Endodermal cell (in vitro differentiated cells): ENCODE results near the gene CYTH2. TPM values are rescaled to one million over a fixed set of nuclear protein-coding genes. Genes with fewer than 3 reads are reported as not detected.
"Not testable (repeated sequence)": the region's sequence is repeated elsewhere in the genome, so short reads cannot be mapped to it uniquely, and the experiment has no call there.

Experiments used
- DNase-seq: peaks from one replicate; pipeline ENCODE4 v3.0.0-alpha.2; 2017
- H3K27ac ChIP-seq: 2 replicates; pipeline ENCODE4 v1.5.1; 2013; ENCODE audit warnings: mild to moderate bottlenecking, low read depth, low read length, moderate library complexity
- H3K27me3 ChIP-seq: 2 replicates; pipeline ENCODE4 v1.6.1; 2013; ENCODE audit warnings: mild to moderate bottlenecking, low read length, moderate library complexity; ENCODE audit not compliant: insufficient read depth, control insufficient read depth, poor library complexity, severe bottlenecking
- H3K36me3 ChIP-seq: 2 replicates; pipeline ENCODE4 v1.7.0; 2013; ENCODE audit warnings: mild to moderate bottlenecking, low read length, moderate library complexity; ENCODE audit not compliant: control insufficient read depth, insufficient read depth
- H3K4me1 ChIP-seq: one replicate; pipeline ENCODE4 v1.7.0; 2013; ENCODE audit warnings: low read length; ENCODE audit not compliant: control insufficient read depth, insufficient read depth
- H3K4me3 ChIP-seq: 2 replicates; pipeline ENCODE4 v1.5.1; 2013; ENCODE audit warnings: mild to moderate bottlenecking, low read length, moderate library complexity
- H3K9ac ChIP-seq: 2 replicates; pipeline ENCODE4 v1.6.1; 2013; ENCODE audit warnings: mild to moderate bottlenecking, low read length, moderate library complexity; ENCODE audit not compliant: poor library complexity, severe bottlenecking; ENCODE audit errors: extremely low read depth
- H3K9me3 ChIP-seq: 2 replicates; pipeline ENCODE4 v1.6.1; 2013; ENCODE audit warnings: mild to moderate bottlenecking, low read length, moderate library complexity; ENCODE audit not compliant: control insufficient read depth
- H3K27ac Mint-ChIP-seq: 2 replicates; pipeline ENCODE4 v1.8.0; 2020; ENCODE audit warnings: mixed read lengths
- H3K27me3 Mint-ChIP-seq: 2 replicates; pipeline ENCODE4 v1.8.0; 2021; ENCODE audit warnings: mild to moderate bottlenecking, mixed read lengths; ENCODE audit not compliant: insufficient read depth
- H3K36me3 Mint-ChIP-seq: 2 replicates; pipeline ENCODE4 v1.8.0; 2020; ENCODE audit warnings: low read depth, mixed read lengths
- H3K4me1 Mint-ChIP-seq: 2 replicates; pipeline ENCODE4 v1.8.0; 2020; ENCODE audit warnings: mixed read lengths
- H3K4me3 Mint-ChIP-seq: 2 replicates; pipeline ENCODE4 v1.8.0; 2020; ENCODE audit warnings: mild to moderate bottlenecking, moderate library complexity, mixed read lengths
- H3K9me3 Mint-ChIP-seq: 2 replicates; pipeline ENCODE4 v1.8.0; 2020; ENCODE audit warnings: mild to moderate bottlenecking, mixed read lengths
- WGBS, 2 experiments: methylation state at CpG; one replicate each; pipeline versions ENCODE4 v1.1.5 to v1.1.7; 2013; ENCODE audit warnings: missing lambda C conversion rate in 2 of 2, mixed read lengths in 1 of 2; ENCODE audit not compliant: insufficient coverage in 1 of 2, insufficient read length in 1 of 2; 5-methylcytosine and 5-hydroxymethylcytosine counted together
- total RNA-seq, 2 donors: library from RNA; stranded (reverse); fragmentation: NEBNext Ultra II Directional in 1 of 2; extraction: Animal tissue kit (Norgen Biotek cat#: 25700) in 1 of 2; gene quantifications; 2 replicates in 1 of 2; 3 replicates in 1 of 2; pipeline ENCODE4 v1.2.1, GENCODE V29; 2021
- TF ChIP-seq, protein P1 (sequence below): fragments of 200-600 bp; sonication (generic); conservative IDR thresholded peaks from 2 replicates; pipeline ENCODE4 v1.5.0; 2021; ENCODE audit warnings: antibody characterized with exemption, mild to moderate bottlenecking

The CYTH2 gene
- total RNA-seq, 2 donors from 2014 or later = 106 to 133 TPM

GRCh38 chr19:48484247-48484893 lies 15.2 kb downstream of the CYTH2 start:
- Mint-ChIP-seq H3K9me3 (no peaks in the 10 kb centered on the region), H3K4me3 (no peak overlapping the region), H3K27ac (no peak overlapping the region), H3K36me3 (peaks cover 39% of the 10 kb centered on the region), H3K27me3 (peaks cover 19% of the 10 kb centered on the region), H3K4me1 (no peaks in the 10 kb centered on the region)
- no peaks in the 10 kb centered on the region for H3K9me3 ChIP-seq
- no peak overlapping the region for H3K27ac ChIP-seq
- no peaks in the 10 kb centered on the region for H3K4me1 ChIP-seq
- 93 to 95% methylated on average over 9 to 16 of the region's 16 CpGs for WGBS, 2 experiments
- TF ChIP-seq, protein P1, sequence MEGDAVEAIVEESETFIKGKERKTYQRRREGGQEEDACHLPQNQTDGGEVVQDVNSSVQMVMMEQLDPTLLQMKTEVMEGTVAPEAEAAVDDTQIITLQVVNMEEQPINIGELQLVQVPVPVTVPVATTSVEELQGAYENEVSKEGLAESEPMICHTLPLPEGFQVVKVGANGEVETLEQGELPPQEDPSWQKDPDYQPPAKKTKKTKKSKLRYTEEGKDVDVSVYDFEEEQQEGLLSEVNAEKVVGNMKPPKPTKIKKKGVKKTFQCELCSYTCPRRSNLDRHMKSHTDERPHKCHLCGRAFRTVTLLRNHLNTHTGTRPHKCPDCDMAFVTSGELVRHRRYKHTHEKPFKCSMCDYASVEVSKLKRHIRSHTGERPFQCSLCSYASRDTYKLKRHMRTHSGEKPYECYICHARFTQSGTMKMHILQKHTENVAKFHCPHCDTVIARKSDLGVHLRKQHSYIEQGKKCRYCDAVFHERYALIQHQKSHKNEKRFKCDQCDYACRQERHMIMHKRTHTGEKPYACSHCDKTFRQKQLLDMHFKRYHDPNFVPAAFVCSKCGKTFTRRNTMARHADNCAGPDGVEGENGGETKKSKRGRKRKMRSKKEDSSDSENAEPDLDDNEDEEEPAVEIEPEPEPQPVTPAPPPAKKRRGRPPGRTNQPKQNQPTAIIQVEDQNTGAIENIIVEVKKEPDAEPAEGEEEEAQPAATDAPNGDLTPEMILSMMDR = no peak
- DNase-seq = no peak
- no peak overlapping the region for H3K9ac ChIP-seq
- no peak overlapping the region for H3K4me3 ChIP-seq
- H3K27me3 ChIP-seq = no peaks in the 10 kb centered on the region
- peaks cover 20% of the 10 kb centered on the region for H3K36me3 ChIP-seq

GRCh38 chr19:48484931-48485612 lies 15.9 kb downstream of the CYTH2 start:
- Histone ChIP-seq H3K4me1 (no peaks in the 10 kb centered on the region), H3K27me3 (peaks cover 3% of the 10 kb centered on the region), H3K9ac (no peak overlapping the region), H3K27ac (no peak overlapping the region), H3K4me3 (no peak overlapping the region), H3K36me3 (peaks cover 13% of the 10 kb centered on the region), H3K9me3 (no peaks in the 10 kb centered on the region)
- TF ChIP-seq, protein P1 = no peak
- peaks cover 32% of the 10 kb centered on the region for H3K36me3 Mint-ChIP-seq
- no peak for DNase-seq
- H3K4me3 Mint-ChIP-seq = no peak overlapping the region
- no peaks in the 10 kb centered on the region for H3K4me1 Mint-ChIP-seq
- peak overlapping the region; percentile 35 for H3K27ac Mint-ChIP-seq
- WGBS, 2 experiments = 94 to 96% methylated on average over 17 to 33 of the region's 37 CpGs
- H3K9me3 Mint-ChIP-seq = no peaks in the 10 kb centered on the region
- peaks cover 25% of the 10 kb centered on the region for H3K27me3 Mint-ChIP-seq

- H3K36me3 ChIP-seq, H3K4me3 Mint-ChIP-seq, H3K9me3 Mint-ChIP-seq, H3K4me1 Mint-ChIP-seq, H3K27ac Mint-ChIP-seq, DNase-seq, H3K27ac ChIP-seq, H3K9me3 ChIP-seq, H3K4me1 ChIP-seq, H3K4me3 ChIP-seq, H3K9ac ChIP-seq: not testable (repeated sequence)
- WGBS, 2 experiments = 93 to 100% methylated on average over 5 to 10 of the region's 10 CpGs
- H3K27me3 ChIP-seq = peaks cover 11% of the 10 kb centered on the region
- H3K27me3 Mint-ChIP-seq = peaks cover 35% of the 10 kb centered on the region
- H3K36me3 Mint-ChIP-seq = peaks cover 23% of the 10 kb centered on the region
Measured at GRCh38 chr19:48486706-48487105, 17.5 kb downstream of the CYTH2 start.
